HepG2 (cell line): Measurements from ENCODE around the gene STC2. TPM values are rescaled to one million over a fixed set of nuclear protein-coding genes. Genes with fewer than 3 reads are reported as not detected.

Experiments
- ATF1 ChIP-seq: IDR thresholded peaks from 2 replicates; pipeline ENCODE4 v1.6.1; 2016; ENCODE audit warnings: mild to moderate bottlenecking, control low read depth
- BHLHE40 ChIP-seq: IDR thresholded peaks from 2 replicates; pipeline ENCODE4 v1.6.1; 2011; ENCODE audit warnings: low read length, improper control_type of control experiment
- CCAR2 ChIP-seq: fragments of 200-400 bp; formaldehyde crosslinking; optimal IDR thresholded peaks from 2 replicates; pipeline ENCODE3; 2018; ENCODE audit warnings: low read depth, mild to moderate bottlenecking, low read length, moderate library complexity
- GABPA ChIP-seq, 2 experiments: IDR thresholded peaks; 2 replicates each; pipeline ENCODE4 v1.6.1; 2011 to 2016; ENCODE audit warnings: low read depth in 2 of 2, low read length in 1 of 2, missing biosample characterization in 1 of 2, missing genetic modification characterization in 1 of 2
- GABPB1 ChIP-seq: IDR thresholded peaks from 2 replicates; pipeline ENCODE4 v1.6.1; 2016; ENCODE audit warnings: mild to moderate bottlenecking, missing genetic modification reagents, moderate library complexity, missing compliant biosample characterization
- KLF6 ChIP-seq: IDR thresholded peaks from 2 replicates; pipeline ENCODE4 v1.8.0; 2016; ENCODE audit warnings: missing biosample characterization, missing genetic modification reagents
- NAIF1 ChIP-seq: sonication (generic); formaldehyde crosslinking; IDR thresholded peaks from 2 replicates; pipeline ENCODE4 v1.5.0; 2020; ENCODE audit warnings: mild to moderate bottlenecking, missing genetic modification reagents, borderline replicate concordance
- RFX1 ChIP-seq: fragments of 450-650 bp; IDR thresholded peaks from 2 replicates; pipeline ENCODE4 v1.6.1; 2017
- RFX3 ChIP-seq: IDR thresholded peaks from 2 replicates; pipeline ENCODE4 v1.6.1; 2016; ENCODE audit warnings: missing biosample characterization, missing genetic modification reagents
- SNAI1 ChIP-seq: sonication (generic); formaldehyde crosslinking; IDR thresholded peaks from 2 replicates; pipeline ENCODE4 v1.5.0; 2020; ENCODE audit warnings: mild to moderate bottlenecking, missing genetic modification reagents, borderline replicate concordance
- SP2 ChIP-seq: sonication (generic); formaldehyde crosslinking; IDR thresholded peaks from 2 replicates; pipeline ENCODE4 v1.5.1; 2020; ENCODE audit warnings: mild to moderate bottlenecking, missing genetic modification reagents
- TAF1 ChIP-seq: sonication (generic); formaldehyde crosslinking; IDR thresholded peaks from 2 replicates; pipeline ENCODE4 v1.4.0; 2020; ENCODE audit warnings: missing genetic modification reagents
- TP53 ChIP-seq: sonication (generic); formaldehyde crosslinking; conservative IDR thresholded peaks from 2 replicates; pipeline ENCODE4 v1.4.0; 2020; ENCODE audit warnings: missing genetic modification reagents
- ZNF292 ChIP-seq: sonication (generic); formaldehyde crosslinking; IDR thresholded peaks from 2 replicates; pipeline ENCODE4 v1.8.1; 2022; ENCODE audit warnings: mild to moderate bottlenecking, low read depth, missing genetic modification reagents, borderline replicate concordance
- ZNF354B ChIP-seq: sonication (generic); formaldehyde crosslinking; IDR thresholded peaks from 2 replicates; pipeline ENCODE4 v1.8.0; 2022; ENCODE audit warnings: mild to moderate bottlenecking, missing genetic modification reagents
- ZNF382 ChIP-seq: sonication (generic); formaldehyde crosslinking; IDR thresholded peaks from 2 replicates; pipeline ENCODE4 v1.5.0; 2020; ENCODE audit warnings: missing genetic modification reagents, mild to moderate bottlenecking, borderline replicate concordance
- ZNF543 ChIP-seq: sonication (generic); formaldehyde crosslinking; IDR thresholded peaks from 2 replicates; pipeline ENCODE4 v1.4.0; 2020; ENCODE audit warnings: mild to moderate bottlenecking, missing genetic modification reagents
- ZNF737 ChIP-seq: sonication (generic); formaldehyde crosslinking; IDR thresholded peaks from 2 replicates; pipeline ENCODE4 v1.5.0; 2020; ENCODE audit warnings: missing genetic modification reagents, mild to moderate bottlenecking, borderline replicate concordance
- ZNF766 ChIP-seq: sonication (generic); formaldehyde crosslinking; IDR thresholded peaks from 2 replicates; pipeline ENCODE4 v1.5.0; 2020; ENCODE audit warnings: missing genetic modification reagents, borderline replicate concordance
- ZNF782 ChIP-seq: sonication (generic); formaldehyde crosslinking; IDR thresholded peaks from 2 replicates; pipeline ENCODE4 v1.4.0; 2020; ENCODE audit warnings: missing genetic modification reagents, mild to moderate bottlenecking, borderline replicate concordance
- ZNF816 ChIP-seq: sonication (generic); formaldehyde crosslinking; IDR thresholded peaks from 2 replicates; pipeline ENCODE4 v1.8.0; 2022; ENCODE audit warnings: missing genetic modification reagents, mild to moderate bottlenecking, borderline replicate concordance
- polyA plus RNA-seq, 8 experiments: library from polyadenylated mRNA; depleted of rRNA in 3 of 8; stranded (reverse) in 7 of 8; unstranded in 1 of 8; fragments of >200 nt; fragmentation: Illumina TruSeq in 4 of 8; extraction: Trizol in 4 of 8; gene quantifications; 2 replicates each; pipeline versions ENCODE4 v1.2.1 to v1.2.3, GENCODE V29; 2011 to 2016; ENCODE audit warnings: low read depth in 4 of 8, missing spikeins in 1 of 8, mixed read lengths in 1 of 8; ENCODE audit not compliant: insufficient read depth in 1 of 8
- total RNA-seq, 5 experiments: library from RNA; depleted of rRNA; stranded (reverse); fragments of >200 nt; fragmentation: Illumina TruSeq; extraction: Trizol; gene quantifications; 2 replicates each; pipeline ENCODE4 v1.2.3, GENCODE V29; 2016; ENCODE audit warnings: low read depth in 1 of 5
- TF ChIP-seq, protein P1 (sequence below): sonication (generic); formaldehyde crosslinking; IDR thresholded peaks from 2 replicates; pipeline ENCODE4 v1.9.0; 2021; ENCODE audit warnings: missing genetic modification reagents, mild to moderate bottlenecking, borderline replicate concordance
- TF ChIP-seq, protein P2 (sequence below): IDR thresholded peaks from 2 replicates; pipeline ENCODE4 v1.6.1; 2016; ENCODE audit warnings: control low read depth
- TF ChIP-seq, protein P3 (sequence below): IDR thresholded peaks from 2 replicates; pipeline ENCODE4 v1.6.1; 2016; ENCODE audit warnings: mild to moderate bottlenecking, missing biosample characterization, missing genetic modification reagents
- TF ChIP-seq, protein P4 (sequence below): IDR thresholded peaks from 2 replicates; pipeline ENCODE4 v1.6.1; 2012; ENCODE audit warnings: low read depth, low read length, improper control_type of control experiment
- TF ChIP-seq, protein P5 (sequence below): sonication (generic); formaldehyde crosslinking; IDR thresholded peaks from 2 replicates; pipeline ENCODE4 v1.4.0; 2020; ENCODE audit warnings: mild to moderate bottlenecking, missing genetic modification reagents

STC2 gene
- total and polyA plus RNA-seq, 2 of the 13 experiments (the other 11 are each of a cell fraction or from before 2014, with no cell fraction given) = 27.1 to 69.2 TPM

DNA sequence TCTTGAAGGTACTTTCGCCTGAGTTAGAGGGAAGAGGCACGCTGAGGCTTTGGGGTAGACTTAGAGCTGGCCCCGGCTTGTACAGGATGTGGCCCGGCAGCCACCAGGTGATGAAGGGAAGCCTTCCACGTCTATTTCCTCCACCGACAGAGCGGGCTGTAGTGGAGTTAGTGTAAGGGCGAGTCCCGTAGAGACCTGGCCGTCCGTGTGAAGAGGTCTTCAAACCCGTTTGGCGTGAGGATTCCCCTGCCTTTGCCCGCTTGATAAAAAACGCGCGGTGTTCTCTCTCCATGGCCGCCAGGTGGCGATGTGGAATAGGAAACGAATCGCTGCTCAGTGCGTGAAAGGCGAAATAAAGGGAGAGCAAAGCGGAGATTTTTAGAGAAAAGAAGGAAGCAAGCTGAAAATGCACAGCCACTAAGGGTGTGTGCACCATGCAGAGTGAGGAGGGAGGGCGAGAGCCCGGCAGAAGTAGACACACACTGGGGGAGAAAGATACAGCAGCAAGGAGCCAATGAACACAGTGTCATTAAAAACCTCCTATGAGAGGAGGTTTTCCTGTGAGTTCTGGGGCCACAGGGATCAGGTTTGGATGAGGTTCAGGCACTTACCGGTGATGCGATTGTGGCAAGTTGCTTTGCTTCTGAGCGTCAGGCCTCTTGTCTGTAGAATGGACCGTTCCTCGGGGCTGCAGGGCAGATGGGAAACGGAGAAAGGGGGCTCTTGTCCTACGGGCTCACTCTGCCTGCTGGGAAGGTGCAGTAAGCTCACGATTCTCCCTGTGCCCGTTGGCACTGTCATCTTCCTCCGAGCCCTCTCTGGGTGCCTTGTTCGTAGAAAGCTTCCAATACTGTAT, 34.2 kb downstream of the STC2 start (continued):
- TF ChIP-seq, protein P1, sequence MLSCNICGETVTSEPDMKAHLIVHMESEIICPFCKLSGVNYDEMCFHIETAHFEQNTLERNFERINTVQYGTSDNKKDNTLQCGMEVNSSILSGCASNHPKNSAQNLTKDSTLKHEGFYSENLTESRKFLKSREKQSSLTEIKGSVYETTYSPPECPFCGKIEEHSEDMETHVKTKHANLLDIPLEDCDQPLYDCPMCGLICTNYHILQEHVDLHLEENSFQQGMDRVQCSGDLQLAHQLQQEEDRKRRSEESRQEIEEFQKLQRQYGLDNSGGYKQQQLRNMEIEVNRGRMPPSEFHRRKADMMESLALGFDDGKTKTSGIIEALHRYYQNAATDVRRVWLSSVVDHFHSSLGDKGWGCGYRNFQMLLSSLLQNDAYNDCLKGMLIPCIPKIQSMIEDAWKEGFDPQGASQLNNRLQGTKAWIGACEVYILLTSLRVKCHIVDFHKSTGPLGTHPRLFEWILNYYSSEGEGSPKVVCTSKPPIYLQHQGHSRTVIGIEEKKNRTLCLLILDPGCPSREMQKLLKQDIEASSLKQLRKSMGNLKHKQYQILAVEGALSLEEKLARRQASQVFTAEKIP = no peak
- no peak for TF ChIP-seq ZNF782 (CRISPR knock-in tag)
- TF ChIP-seq GABPA (IDR thresholded peaks at IDR 0.05; ENCODE audit: low read depth, low read length) = no peak
- TF ChIP-seq GABPA (CRISPR knock-in tag; IDR thresholded peaks at IDR 0.05; ENCODE audit: low read depth) = no peak
- TF ChIP-seq, protein P2, sequence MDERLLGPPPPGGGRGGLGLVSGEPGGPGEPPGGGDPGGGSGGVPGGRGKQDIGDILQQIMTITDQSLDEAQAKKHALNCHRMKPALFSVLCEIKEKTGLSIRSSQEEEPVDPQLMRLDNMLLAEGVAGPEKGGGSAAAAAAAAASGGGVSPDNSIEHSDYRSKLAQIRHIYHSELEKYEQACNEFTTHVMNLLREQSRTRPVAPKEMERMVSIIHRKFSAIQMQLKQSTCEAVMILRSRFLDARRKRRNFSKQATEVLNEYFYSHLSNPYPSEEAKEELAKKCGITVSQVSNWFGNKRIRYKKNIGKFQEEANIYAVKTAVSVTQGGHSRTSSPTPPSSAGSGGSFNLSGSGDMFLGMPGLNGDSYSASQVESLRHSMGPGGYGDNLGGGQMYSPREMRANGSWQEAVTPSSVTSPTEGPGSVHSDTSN = no peak
- 0 out of 2 replicates have a peak, but pooled peaks have one; percentile 28 for TF ChIP-seq ZNF354B (CRISPR knock-in tag)
- TF ChIP-seq RFX1 = no peak
- TF ChIP-seq ATF1 (CRISPR knock-in tag) = no peak
- TF ChIP-seq ZNF543 (CRISPR knock-in tag) = no peak
- TF ChIP-seq, protein P3, sequence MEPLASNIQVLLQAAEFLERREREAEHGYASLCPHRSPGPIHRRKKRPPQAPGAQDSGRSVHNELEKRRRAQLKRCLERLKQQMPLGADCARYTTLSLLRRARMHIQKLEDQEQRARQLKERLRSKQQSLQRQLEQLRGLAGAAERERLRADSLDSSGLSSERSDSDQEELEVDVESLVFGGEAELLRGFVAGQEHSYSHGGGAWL (CRISPR knock-in tag) = peak; percentile 54; the same call in 1 of the 2 replicates
- no peak for TF ChIP-seq ZNF382
- no peak for TF ChIP-seq BHLHE40
- TF ChIP-seq TAF1 (CRISPR knock-in tag) = no peak
- TF ChIP-seq ZNF816 (CRISPR knock-in tag) = peak; percentile 71; the same call in 1 of the 2 replicates
- no peak for TF ChIP-seq ZNF292
- 0 out of 2 replicates have a peak, but pooled peaks have one; percentile 43 for TF ChIP-seq KLF6 (CRISPR knock-in tag)
- TF ChIP-seq, protein P4, sequence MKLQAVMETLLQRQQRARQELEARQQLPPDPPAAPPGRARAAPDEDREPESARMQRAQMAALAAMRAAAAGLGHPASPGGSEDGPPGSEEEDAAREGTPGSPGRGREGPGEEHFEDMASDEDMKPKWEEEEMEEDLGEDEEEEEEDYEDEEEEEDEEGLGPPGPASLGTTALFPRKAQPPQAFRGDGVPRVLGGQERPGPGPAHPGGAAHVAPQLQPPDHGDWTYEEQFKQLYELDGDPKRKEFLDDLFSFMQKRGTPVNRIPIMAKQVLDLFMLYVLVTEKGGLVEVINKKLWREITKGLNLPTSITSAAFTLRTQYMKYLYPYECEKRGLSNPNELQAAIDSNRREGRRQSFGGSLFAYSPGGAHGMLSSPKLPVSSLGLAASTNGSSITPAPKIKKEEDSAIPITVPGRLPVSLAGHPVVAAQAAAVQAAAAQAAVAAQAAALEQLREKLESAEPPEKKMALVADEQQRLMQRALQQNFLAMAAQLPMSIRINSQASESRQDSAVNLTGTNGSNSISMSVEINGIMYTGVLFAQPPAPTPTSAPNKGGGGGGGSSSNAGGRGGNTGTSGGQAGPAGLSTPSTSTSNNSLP = peak; percentile 28; the same call in 1 of the 2 replicates
- TF ChIP-seq SNAI1 = no peak
- no peak for TF ChIP-seq GABPB1 (CRISPR knock-in tag)
- no peak for TF ChIP-seq CCAR2
- TF ChIP-seq TP53 (CRISPR knock-in tag) = no peak
- no peak for TF ChIP-seq RFX3 (CRISPR knock-in tag)
- TF ChIP-seq NAIF1 (CRISPR knock-in tag) = no peak
- TF ChIP-seq ZNF737 (CRISPR knock-in tag) = no peak; the same call in 1 of the 2 replicates
- TF ChIP-seq SP2 (CRISPR knock-in tag) = no peak
- no peak for TF ChIP-seq ZNF766 (CRISPR knock-in tag)
- TF ChIP-seq, protein P5, sequence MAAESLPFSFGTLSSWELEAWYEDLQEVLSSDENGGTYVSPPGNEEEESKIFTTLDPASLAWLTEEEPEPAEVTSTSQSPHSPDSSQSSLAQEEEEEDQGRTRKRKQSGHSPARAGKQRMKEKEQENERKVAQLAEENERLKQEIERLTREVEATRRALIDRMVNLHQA (CRISPR knock-in tag) = no peak
